ENCODE measurements around the gene SLC28A2.

DNA sequence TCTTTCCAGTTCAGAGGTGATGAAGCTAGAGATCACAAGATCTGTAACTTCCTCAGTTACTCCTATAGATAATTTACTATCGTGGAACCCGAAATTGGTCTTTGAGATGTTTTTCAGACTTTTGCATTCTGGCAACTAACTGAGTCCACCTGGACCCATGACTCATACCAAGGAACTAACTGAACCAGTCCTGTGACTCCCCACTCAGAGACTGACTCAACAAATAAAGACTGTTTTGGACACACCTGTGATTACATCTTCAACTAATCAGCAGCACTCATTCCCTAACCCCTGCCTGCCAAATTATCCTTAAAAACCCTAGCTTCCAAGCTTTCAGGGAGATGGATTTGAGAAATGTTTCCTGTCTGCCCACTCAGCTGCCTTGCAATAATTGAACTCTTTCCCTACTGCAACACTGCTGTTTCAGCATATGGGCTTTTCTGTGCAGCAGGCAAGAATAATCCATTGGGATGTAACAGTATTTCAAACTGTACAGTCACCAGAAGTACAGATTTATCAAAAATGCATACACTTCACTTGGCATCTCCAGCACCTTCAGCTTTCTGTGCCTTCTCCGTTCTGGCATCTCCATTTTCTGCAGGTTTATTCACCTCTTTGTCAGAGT is 68.7 kb downstream of the SLC28A2 start:
- no peak for TF ChIP-seq POLR2A (IDR thresholded peaks at IDR 0.05)
- TF ChIP-seq, protein P1, sequence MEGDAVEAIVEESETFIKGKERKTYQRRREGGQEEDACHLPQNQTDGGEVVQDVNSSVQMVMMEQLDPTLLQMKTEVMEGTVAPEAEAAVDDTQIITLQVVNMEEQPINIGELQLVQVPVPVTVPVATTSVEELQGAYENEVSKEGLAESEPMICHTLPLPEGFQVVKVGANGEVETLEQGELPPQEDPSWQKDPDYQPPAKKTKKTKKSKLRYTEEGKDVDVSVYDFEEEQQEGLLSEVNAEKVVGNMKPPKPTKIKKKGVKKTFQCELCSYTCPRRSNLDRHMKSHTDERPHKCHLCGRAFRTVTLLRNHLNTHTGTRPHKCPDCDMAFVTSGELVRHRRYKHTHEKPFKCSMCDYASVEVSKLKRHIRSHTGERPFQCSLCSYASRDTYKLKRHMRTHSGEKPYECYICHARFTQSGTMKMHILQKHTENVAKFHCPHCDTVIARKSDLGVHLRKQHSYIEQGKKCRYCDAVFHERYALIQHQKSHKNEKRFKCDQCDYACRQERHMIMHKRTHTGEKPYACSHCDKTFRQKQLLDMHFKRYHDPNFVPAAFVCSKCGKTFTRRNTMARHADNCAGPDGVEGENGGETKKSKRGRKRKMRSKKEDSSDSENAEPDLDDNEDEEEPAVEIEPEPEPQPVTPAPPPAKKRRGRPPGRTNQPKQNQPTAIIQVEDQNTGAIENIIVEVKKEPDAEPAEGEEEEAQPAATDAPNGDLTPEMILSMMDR (IDR thresholded peaks at IDR 0.05), result no peak

Data from lower leg skin (tissue), 3 donors.